CD4-positive, alpha-beta T cell (primary cell): ENCODE results near the gene TFEB. TPM values are rescaled to one million over a fixed set of nuclear protein-coding genes. Genes with fewer than 3 reads are reported as not detected.

Experiments used
- ATAC-seq: fragments of 200-7000 bp; cut with Tn5 transposase; one replicate; pipeline ENCODE4 v1.10.0; 2022; ENCODE audit warnings: mild to moderate bottlenecking; ENCODE audit not compliant: poor library complexity
- CTCF ChIA-PET: fragments of 350-600 bp; sonication (Branson Sonifier 250); formaldehyde crosslinking; loops from one replicate; lab custom pipeline; 2021; ENCODE audit warnings: antibody characterized with exemption, inconsistent platforms; lab: Charles Lee
- POLR2A ChIA-PET: fragments of 350-600 bp; sonication (Branson Sonifier 250); formaldehyde crosslinking; loops from one replicate; lab custom pipeline; 2021; ENCODE audit warnings: antibody characterized with exemption, inconsistent platforms; lab: Charles Lee
- DNase-seq, 14 experiments: peaks; one replicate each; pipeline ENCODE4 v3.0.0-alpha.2; 2013 to 2020; ENCODE audit warnings: mixed read lengths in 2 of 14
- H3K27ac ChIP-seq, 2 donors: one replicate each; pipeline versions ENCODE4 v1.5.1 to v1.7.0; 2013; ENCODE audit warnings: low read length in 2 of 2, low read depth in 1 of 2, mild to moderate bottlenecking in 1 of 2
- H3K27me3 ChIP-seq, 2 experiments: 1 replicate in 1 of 2; 2 replicates in 1 of 2; pipeline versions ENCODE4 v1.6.1 to v1.7.0; 2013; ENCODE audit warnings: low read length in 2 of 2, control low read depth in 1 of 2, mild to moderate bottlenecking in 1 of 2, moderate library complexity in 1 of 2; ENCODE audit not compliant: insufficient read depth in 2 of 2, control insufficient read depth in 1 of 2
- H3K36me3 ChIP-seq: one replicate; pipeline ENCODE4 v1.6.1; 2013; ENCODE audit warnings: low read length, control low read depth; ENCODE audit not compliant: insufficient read depth
- H3K4me1 ChIP-seq: one replicate; pipeline ENCODE4 v1.6.1; 2013; ENCODE audit warnings: low read length, control low read depth; ENCODE audit not compliant: insufficient read depth
- H3K4me3 ChIP-seq: one replicate; pipeline ENCODE4 v1.5.1; 2013; ENCODE audit warnings: mild to moderate bottlenecking, low read length, moderate library complexity
- H3K9me3 ChIP-seq, 2 experiments: 1 replicate in 1 of 2; 2 replicates in 1 of 2; pipeline versions ENCODE4 v1.6.1 to v1.7.0; 2013; ENCODE audit warnings: low read length in 2 of 2, mild to moderate bottlenecking in 2 of 2, control low read depth in 1 of 2, moderate library complexity in 1 of 2; ENCODE audit not compliant: control insufficient read depth in 1 of 2, insufficient read depth in 1 of 2
- H3K27ac Mint-ChIP-seq: one replicate; pipeline ENCODE4 v1.8.0; 2020; ENCODE audit warnings: mixed read lengths
- H3K27me3 Mint-ChIP-seq: one replicate; pipeline ENCODE4 v1.8.0; 2021; ENCODE audit warnings: mixed read lengths
- H3K36me3 Mint-ChIP-seq: one replicate; pipeline ENCODE4 v1.8.0; 2021; ENCODE audit warnings: low read depth, mixed read lengths
- H3K4me1 Mint-ChIP-seq: one replicate; pipeline ENCODE4 v1.8.0; 2021; ENCODE audit warnings: low read depth, mixed read lengths
- H3K4me3 Mint-ChIP-seq: one replicate; pipeline ENCODE4 v1.8.0; 2020; ENCODE audit warnings: mild to moderate bottlenecking, mixed read lengths
- H3K9me3 Mint-ChIP-seq: one replicate; pipeline ENCODE4 v1.8.0; 2020; ENCODE audit warnings: mixed read lengths
- CTCF ChIP-seq: fragments of 200-600 bp; IDR thresholded peaks from one replicate; pipeline ENCODE4 v1.8.0; 2022; ENCODE audit warnings: antibody characterized with exemption, mild to moderate bottlenecking
- intact Hi-C, 2 experiments: fragments of 100-400 bp; cut with DNase I in 1 of 2; cut with micrococcal nuclease in 1 of 2; formaldehyde crosslinking; loops; one replicate each; pipeline versions ENCODE4 v1.15.1 to v1.9.0; 2023 to 2025; cut with DNase I, micrococcal nuclease
- total RNA-seq, 174 experiments: library from RNA in 2 of 174; stranded (reverse) in 2 of 174; gene quantifications; one replicate each; pipeline ENCODE4 v1.2.3 and lab custom pipeline; 2021 to 2026

Gene TFEB
- total RNA-seq, 2 experiments from 2014 or later = 23.8 to 24.1 TPM

- ChIA-PET POLR2A (no interaction called here), CTCF (interaction anchor here (1.6 kb wide), 1 partner anchor 20 kb away, joined by 4 read pairs; the partner anchor contains the start of gene TFEB)
- Mint-ChIP-seq H3K9me3 (no peaks in the 10 kb centered on the region), H3K4me1 (peaks cover 17% of the 10 kb centered on the region), H3K36me3 (no peaks in the 10 kb centered on the region), H3K4me3 (no peak overlapping the region), H3K27ac (no peak overlapping the region), H3K27me3 (no peaks in the 10 kb centered on the region)
- no peak for ATAC-seq
- Histone ChIP-seq H3K27me3 (no peaks in the 10 kb centered on the region), H3K4me1 (peaks cover 4% of the 10 kb centered on the region), H3K27ac (no peak overlapping the region), H3K9me3 (no peaks in the 10 kb centered on the region), H3K4me3 (no peak overlapping the region), H3K36me3 (peaks cover 2% of the 10 kb centered on the region)
- no peak for TF ChIP-seq CTCF
- no peak for DNase-seq
- intact Hi-C loops = no loop called here
These were observed 19.5 kb downstream of the TFEB start for GRCh38 chr6:41715795-41716515.

GRCh38 chr6:41714556-41715273 is 20.7 kb downstream of the TFEB start:
- Mint-ChIP-seq H3K27me3 (no peaks in the 10 kb centered on the region), H3K9me3 (no peaks in the 10 kb centered on the region), H3K4me3 (no peak overlapping the region), H3K4me1 (peaks cover 21% of the 10 kb centered on the region), H3K27ac (no peak overlapping the region), H3K36me3 (no peaks in the 10 kb centered on the region)
- H3K27me3 ChIP-seq = no peaks in the 10 kb centered on the region
- no peak for TF ChIP-seq CTCF
- H3K27ac ChIP-seq = no peak overlapping the region
- POLR2A ChIA-PET = no interaction called here
- DNase-seq (no peak), ATAC-seq (no peak)
- H3K4me3 ChIP-seq = no peak overlapping the region
- no peaks in the 10 kb centered on the region for H3K9me3 ChIP-seq
- intact Hi-C loops = no loop called here
- H3K36me3 ChIP-seq = peaks cover 2% of the 10 kb centered on the region
- peaks cover 4% of the 10 kb centered on the region for H3K4me1 ChIP-seq
- CTCF ChIA-PET = no interaction called here

GRCh38 chr6:41713650-41714291 is 21.6 kb downstream of the TFEB start:
- TF ChIP-seq CTCF = no peak
- no peaks in the 10 kb centered on the region for H3K9me3 ChIP-seq
- intact Hi-C loops = no loop called here
- H3K27me3 Mint-ChIP-seq = no peaks in the 10 kb centered on the region
- H3K4me1 ChIP-seq = peaks cover 6% of the 10 kb centered on the region
- H3K36me3 ChIP-seq = peaks cover 2% of the 10 kb centered on the region
- no peak overlapping the region for H3K4me3 Mint-ChIP-seq
- peaks cover 22% of the 10 kb centered on the region for H3K4me1 Mint-ChIP-seq
- no peaks in the 10 kb centered on the region for H3K27me3 ChIP-seq
- no peak for DNase-seq
- H3K9me3 Mint-ChIP-seq = no peaks in the 10 kb centered on the region
- CTCF ChIA-PET = no interaction called here
- no peaks in the 10 kb centered on the region for H3K36me3 Mint-ChIP-seq
- H3K4me3 ChIP-seq = no peak overlapping the region
- no peak for ATAC-seq
- POLR2A ChIA-PET = no interaction called here
- no peak overlapping the region for H3K27ac ChIP-seq
- H3K27ac Mint-ChIP-seq = no peak overlapping the region
